ENCODE results near the gene VEPH1. TPM values are rescaled to one million over a fixed set of nuclear protein-coding genes. Genes with fewer than 3 reads are reported as not detected.

Gene VEPH1
- total RNA-seq, 1 donor from 2014 or later = 0.58 TPM

- ATAC-seq (no peak), DNase-seq (ENCODE audit: low spot score) (no peak)
Measured at GRCh38 chr3:157275832-157276231, 227.4 kb downstream of the VEPH1 start.

- ATAC-seq (no peak), DNase-seq (ENCODE audit: low spot score) (no peak)
Measured at GRCh38 chr3:157274644-157275137, 228.5 kb downstream of the VEPH1 start.

- ATAC-seq = no peak
- DNase-seq (ENCODE audit: low spot score) = no peak
Measured at GRCh38 chr3:157271283-157271882, 231.8 kb downstream of the VEPH1 start.

GRCh38 chr3:157268026-157268425 lies 235.2 kb downstream of the VEPH1 start:
- DNase-seq (ENCODE audit: low spot score) (no peak), ATAC-seq (no peak)

GRCh38 chr3:157265931-157266330 lies 237.3 kb downstream of the VEPH1 start:
- ATAC-seq = no peak
- no peak for DNase-seq (ENCODE audit: low spot score)

- no peak for ATAC-seq
- DNase-seq (ENCODE audit: low spot score) = no peak
Measured at GRCh38 chr3:157263027-157263426, 240.2 kb downstream of the VEPH1 start.

- ATAC-seq (no peak), DNase-seq (ENCODE audit: low spot score) (no peak)
Measured at GRCh38 chr3:157261000-157261399, 242.2 kb downstream of the VEPH1 start.

GRCh38 chr3:157259825-157260224 lies 243.4 kb downstream of the VEPH1 start:
- DNase-seq (ENCODE audit: low spot score) = no peak
- no peak for ATAC-seq

- DNase-seq (ENCODE audit: low spot score) = no peak
- no peak for ATAC-seq
Measured at GRCh38 chr3:157257101-157257500, 246.1 kb downstream of the VEPH1 start.

GRCh38 chr3:157255797-157256196 lies 247.4 kb downstream of the VEPH1 start:
- no peak for DNase-seq (ENCODE audit: low spot score)
- no peak for ATAC-seq

GRCh38 chr3:157251685-157252084 lies 251.5 kb downstream of the VEPH1 start:
- no peak for ATAC-seq
- no peak for DNase-seq (ENCODE audit: low spot score)

GRCh38 chr3:157249606-157250005 lies 253.6 kb downstream of the VEPH1 start:
- ATAC-seq (no peak), DNase-seq (ENCODE audit: low spot score) (no peak)

- no peak for ATAC-seq
- no peak for DNase-seq (ENCODE audit: low spot score)
Measured at GRCh38 chr3:157248590-157249422, 254.4 kb downstream of the VEPH1 start.

GRCh38 chr3:157247391-157247790 lies 255.8 kb downstream of the VEPH1 start:
- DNase-seq (ENCODE audit: low spot score) (no peak), ATAC-seq (no peak)

GRCh38 chr3:157242836-157243235 lies 260.4 kb downstream of the VEPH1 start:
- ATAC-seq = no peak
- DNase-seq (ENCODE audit: low spot score) = no peak

- ATAC-seq = no peak
Measured at GRCh38 chr3:157241599-157241998, 261.6 kb downstream of the VEPH1 start.

GRCh38 chr3:157240408-157240807 lies 262.8 kb downstream of the VEPH1 start:
- no peak for DNase-seq (ENCODE audit: low spot score)
- no peak for ATAC-seq

More at GRCh38 chr3:157241599-157241998, 261.6 kb downstream of the VEPH1 start:
- no peak for DNase-seq (ENCODE audit: low spot score)

GRCh38 chr3:157239082-157239704 lies 264.0 kb downstream of the VEPH1 start:
- peak; percentile 67 for DNase-seq (ENCODE audit: low spot score)

GRCh38 chr3:157238457-157238856 lies 264.8 kb downstream of the VEPH1 start:
- ATAC-seq (no peak), DNase-seq (ENCODE audit: low spot score) (no peak)

More at GRCh38 chr3:157239082-157239704, 264.0 kb downstream of the VEPH1 start:
- peak; percentile 99 for ATAC-seq

- DNase-seq (ENCODE audit: low spot score) = no peak
- no peak for ATAC-seq
Measured at GRCh38 chr3:157237886-157238285, 265.3 kb downstream of the VEPH1 start.

GRCh38 chr3:157235291-157235690 lies 267.9 kb downstream of the VEPH1 start:
- ATAC-seq (no peak), DNase-seq (ENCODE audit: low spot score) (no peak)

GRCh38 chr3:157233923-157234322 lies 269.3 kb downstream of the VEPH1 start:
- DNase-seq (ENCODE audit: low spot score) = no peak
- ATAC-seq = no peak
